CD8-positive, alpha-beta memory T cell (primary cell): ENCODE results near the gene IL22. TPM values are rescaled to one million over a fixed set of nuclear protein-coding genes. Genes with fewer than 3 reads are reported as not detected.

ENCODE experiments used
- CTCF ChIA-PET: fragments of 350-600 bp; sonication (Branson Sonifier 250); formaldehyde crosslinking; loops from one replicate; lab custom pipeline; 2021; ENCODE audit warnings: antibody characterized with exemption; lab: Charles Lee
- POLR2A ChIA-PET: fragments of 350-600 bp; sonication (Branson Sonifier 250); formaldehyde crosslinking; loops from one replicate; lab custom pipeline; 2021; ENCODE audit warnings: antibody characterized with exemption; lab: Charles Lee
- DNase-seq, 5 donors: peaks; one replicate each; pipeline versions ENCODE4 v3.0.0 to v3.0.0-alpha.2; 2020 to 2022; ENCODE audit warnings: mixed read lengths in 1 of 5
- H3K27ac ChIP-seq: one replicate; pipeline ENCODE4 v1.7.0; 2013; ENCODE audit warnings: low read depth, mild to moderate bottlenecking, low read length, moderate library complexity
- H3K27me3 ChIP-seq: 2 replicates; pipeline ENCODE4 v1.7.0; 2013; ENCODE audit warnings: low read length, mild to moderate bottlenecking; ENCODE audit not compliant: insufficient read depth, poor library complexity, severe bottlenecking
- H3K36me3 ChIP-seq: 2 replicates; pipeline ENCODE4 v1.7.0; 2013; ENCODE audit warnings: mild to moderate bottlenecking, low read length, moderate library complexity; ENCODE audit not compliant: insufficient read depth
- H3K4me1 ChIP-seq: 2 replicates; pipeline ENCODE4 v1.7.0; 2013; ENCODE audit warnings: mild to moderate bottlenecking, low read length, moderate library complexity; ENCODE audit not compliant: insufficient read depth
- H3K4me3 ChIP-seq: 2 replicates; pipeline ENCODE4 v1.7.0; 2013; ENCODE audit warnings: mild to moderate bottlenecking, low read length
- H3K9me3 ChIP-seq: 2 replicates; pipeline ENCODE4 v1.7.0; 2013; ENCODE audit warnings: mild to moderate bottlenecking, low read length
- H3K27ac Mint-ChIP-seq, 8 donors: one replicate each; pipeline ENCODE4 v1.8.0; 2020 to 2021; ENCODE audit warnings: mixed read lengths in 8 of 8, mild to moderate bottlenecking in 6 of 8, inconsistent platforms in 3 of 8, moderate library complexity in 3 of 8
- H3K27me3 Mint-ChIP-seq, 2 donors: one replicate each; pipeline ENCODE4 v1.8.0; 2020 to 2021; ENCODE audit warnings: mixed read lengths in 2 of 2, mild to moderate bottlenecking in 1 of 2, moderate library complexity in 1 of 2
- H3K36me3 Mint-ChIP-seq, 3 donors: one replicate each; pipeline ENCODE4 v1.8.0; 2020 to 2021; ENCODE audit warnings: mixed read lengths in 3 of 3, inconsistent platforms in 1 of 3, mild to moderate bottlenecking in 1 of 3
- H3K4me1 Mint-ChIP-seq, 3 donors: one replicate each; pipeline ENCODE4 v1.8.0; 2020 to 2021; ENCODE audit warnings: mixed read lengths in 3 of 3, inconsistent platforms in 1 of 3, mild to moderate bottlenecking in 1 of 3
- H3K4me3 Mint-ChIP-seq, 7 donors: one replicate each; pipeline ENCODE4 v1.8.0; 2020 to 2021; ENCODE audit warnings: mixed read lengths in 7 of 7, mild to moderate bottlenecking in 6 of 7, moderate library complexity in 4 of 7, inconsistent platforms in 2 of 7
- H3K9me3 Mint-ChIP-seq, 5 donors: one replicate each; pipeline ENCODE4 v1.8.0; 2020 to 2022; ENCODE audit warnings: mixed read lengths in 5 of 5, mild to moderate bottlenecking in 3 of 5, moderate library complexity in 2 of 5, inconsistent platforms in 1 of 5
- polyA plus RNA-seq: library from polyadenylated mRNA; unstranded; fragments of 300-500 nt; fragmentation: Illumina TruSeq; gene quantifications from one replicate; pipeline ENCODE4 v1.2.3, GENCODE V29; 2021
- total RNA-seq, 2 experiments: library from RNA; stranded (reverse); gene quantifications; one replicate each; pipeline ENCODE4 v1.2.3, GENCODE V29; 2021

The IL22 gene, protein sequence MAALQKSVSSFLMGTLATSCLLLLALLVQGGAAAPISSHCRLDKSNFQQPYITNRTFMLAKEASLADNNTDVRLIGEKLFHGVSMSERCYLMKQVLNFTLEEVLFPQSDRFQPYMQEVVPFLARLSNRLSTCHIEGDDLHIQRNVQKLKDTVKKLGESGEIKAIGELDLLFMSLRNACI
- total RNA-seq = under 1 TPM; 0.46 to 0.64 TPM
- polyA plus RNA-seq = not detected

DNA sequence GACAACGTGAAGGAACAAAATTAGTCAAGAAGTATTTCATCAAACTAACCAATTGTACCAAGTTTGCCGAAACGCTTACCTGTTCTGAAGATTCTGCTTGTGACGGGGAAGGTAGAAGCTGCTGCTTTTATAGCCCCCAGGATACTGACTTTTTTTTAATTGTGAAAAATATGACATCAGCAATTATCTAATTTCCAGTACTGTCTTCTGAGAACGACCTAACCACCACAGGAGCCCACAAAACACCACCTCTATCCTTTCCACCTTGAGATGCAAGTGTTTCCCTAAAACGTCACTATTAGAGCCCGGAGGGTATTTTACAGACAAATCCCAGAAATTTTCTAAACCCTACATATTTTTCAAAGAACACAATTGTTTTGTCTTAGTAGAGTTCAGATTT, at the start of gene IL22:
Gene IL22 (minus strand): TSS at position 101 of the 400 bp plus-strand sequence. CDS start 156 bp downstream, outside the sequence.
- Histone ChIP-seq H3K36me3 (no peaks in the 10 kb centered on the region), H3K4me1 (no peaks in the 10 kb centered on the region), H3K4me3 (no peak within 1 kb of the TSS), H3K27me3 (no peaks in the 10 kb centered on the region), H3K9me3 (no peaks in the 10 kb centered on the region), H3K27ac (no peak within 1 kb of the TSS)
- no peaks in the 10 kb centered on the region for H3K4me1 Mint-ChIP-seq
- H3K27ac Mint-ChIP-seq = no peak within 1 kb of the TSS
- H3K4me3 Mint-ChIP-seq = no peak within 1 kb of the TSS
- H3K27me3 Mint-ChIP-seq = peaks cover 4 to 13% of the 10 kb centered on the region in 2 donors
- no peaks in the 10 kb centered on the region for H3K9me3 Mint-ChIP-seq
- CTCF ChIA-PET = no interaction called here
- POLR2A ChIA-PET = no interaction called here
- H3K36me3 Mint-ChIP-seq = peaks cover 0 to 1% (median 0%) of the 10 kb centered on the region in 3 donors
- DNase-seq = no peak

DNA sequence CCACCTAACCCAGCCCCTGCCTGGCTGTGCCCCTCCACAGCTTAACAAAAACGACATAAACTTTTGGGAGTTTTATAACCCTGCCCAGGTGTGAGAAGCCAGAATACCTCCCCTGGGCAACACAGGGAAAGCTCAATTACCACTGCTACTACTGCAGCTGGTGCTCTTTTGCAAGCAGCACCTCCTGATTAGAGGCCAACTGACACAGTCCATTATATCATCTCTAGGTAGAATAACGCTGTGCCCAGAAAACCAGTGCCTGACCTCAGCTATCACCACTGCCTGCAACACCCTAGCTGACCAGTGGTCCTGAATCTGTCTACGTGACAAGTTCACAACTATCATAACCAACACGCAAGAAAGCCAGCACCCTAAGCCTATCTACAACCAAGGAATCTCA, 44.5 kb upstream of the IL22 start:
- H3K36me3 Mint-ChIP-seq = peaks cover 42 to 78% (median 51%) of the 10 kb centered on the region in 3 donors
- CTCF ChIA-PET = interaction anchor here (0.8 kb wide), 1 partner anchor 11 kb away, joined by 3 read pairs; no protein-coding TSS in a partner anchor
- no peaks in the 10 kb centered on the region for H3K36me3 ChIP-seq

GRCh38 chr12:68294251-68294650, 40.8 kb upstream of the IL22 start:
- POLR2A ChIA-PET = no interaction called here
- Histone ChIP-seq H3K4me1 (peaks cover 11% of the 10 kb centered on the region), H3K36me3 (no peaks in the 10 kb centered on the region), H3K4me3 (no peak overlapping the region), H3K27me3 (no peaks in the 10 kb centered on the region), H3K27ac (no peak overlapping the region), H3K9me3 (no peaks in the 10 kb centered on the region)
- H3K9me3 Mint-ChIP-seq = peaks cover 0 to 7% (median 0%) of the 10 kb centered on the region in 5 donors
- peaks cover 19 to 45% (median 20%) of the 10 kb centered on the region in 3 donors for H3K36me3 Mint-ChIP-seq
- no peak overlapping the region for H3K4me3 Mint-ChIP-seq
- no peak for DNase-seq
- no peak overlapping the region for H3K27ac Mint-ChIP-seq
- no peaks in the 10 kb centered on the region for H3K27me3 Mint-ChIP-seq
- peaks cover 13 to 23% (median 21%) of the 10 kb centered on the region in 3 donors for H3K4me1 Mint-ChIP-seq
- CTCF ChIA-PET = no interaction called here

More for the DNA sequence above, 44.5 kb upstream of the IL22 start:
- no peaks in the 10 kb centered on the region for H3K27me3 ChIP-seq
- no peaks in the 10 kb centered on the region for H3K9me3 ChIP-seq
- no peaks in the 10 kb centered on the region for H3K27me3 Mint-ChIP-seq
- H3K4me1 Mint-ChIP-seq = peaks cover 0 to 9% (median 2%) of the 10 kb centered on the region in 3 donors
- H3K27ac ChIP-seq = no peak overlapping the region
- no peak overlapping the region for H3K27ac Mint-ChIP-seq
- peaks cover 0 to 7% (median 5%) of the 10 kb centered on the region in 5 donors for H3K9me3 Mint-ChIP-seq
- DNase-seq = no peak
- no peaks in the 10 kb centered on the region for H3K4me1 ChIP-seq
- no peak overlapping the region for H3K4me3 Mint-ChIP-seq
- POLR2A ChIA-PET = no interaction called here
- H3K4me3 ChIP-seq = no peak overlapping the region

GRCh38 chr12:68293347-68293746, 39.9 kb upstream of the IL22 start:
- Histone ChIP-seq H3K4me3 (no peak overlapping the region), H3K27ac (no peak overlapping the region), H3K9me3 (no peaks in the 10 kb centered on the region), H3K27me3 (no peaks in the 10 kb centered on the region), H3K36me3 (no peaks in the 10 kb centered on the region), H3K4me1 (peaks cover 11% of the 10 kb centered on the region)
- H3K9me3 Mint-ChIP-seq = peaks cover 0 to 4% (median under 1%) of the 10 kb centered on the region in 5 donors
- H3K36me3 Mint-ChIP-seq = peaks cover 11 to 37% (median 13%) of the 10 kb centered on the region in 3 donors
- no peak overlapping the region for H3K4me3 Mint-ChIP-seq
- POLR2A ChIA-PET = no interaction called here
- H3K27me3 Mint-ChIP-seq = no peaks in the 10 kb centered on the region
- DNase-seq = no peak
- CTCF ChIA-PET = no interaction called here
- H3K4me1 Mint-ChIP-seq = peaks cover 15 to 23% (median 23%) of the 10 kb centered on the region in 3 donors
- no peak overlapping the region for H3K27ac Mint-ChIP-seq

DNA sequence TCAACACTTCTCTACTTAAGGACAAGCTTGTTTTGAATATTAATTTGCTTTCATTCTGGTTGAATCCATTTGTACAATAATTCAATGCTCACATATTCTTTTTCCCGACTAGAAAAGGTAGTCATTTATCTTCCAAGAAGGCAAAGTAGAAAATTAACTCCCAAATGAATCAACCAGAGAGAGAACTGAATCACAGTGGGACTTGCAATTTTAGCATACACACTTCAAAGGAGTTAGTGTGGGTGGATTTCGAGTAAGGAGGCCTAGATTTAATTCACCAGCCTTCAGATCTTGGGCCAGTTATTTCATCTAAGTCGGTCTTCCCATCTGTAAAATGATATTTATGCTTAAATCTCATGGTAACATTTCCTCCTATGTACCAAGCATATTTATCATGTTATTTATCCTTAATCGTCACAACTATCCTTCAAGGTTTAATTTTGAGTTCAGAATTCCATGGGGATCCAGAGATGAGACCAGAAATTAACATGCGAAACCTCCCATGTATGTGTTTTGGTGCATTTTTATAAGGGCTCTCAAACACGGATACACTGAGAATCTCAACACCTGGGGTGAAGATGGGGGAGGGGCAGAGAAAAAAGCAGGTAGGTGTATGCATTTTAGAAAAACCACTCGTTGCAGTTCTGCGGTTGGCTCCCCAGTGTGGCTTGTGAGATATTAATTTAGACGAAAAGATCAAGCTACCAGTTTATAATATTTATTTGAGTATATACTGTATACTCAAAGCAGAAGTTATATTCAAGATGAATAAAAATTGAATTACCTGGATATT, 38.9 kb upstream of the IL22 start:
- Mint-ChIP-seq H3K36me3 (peaks cover 3 to 29% (median 13%) of the 10 kb centered on the region in 3 donors), H3K9me3 (peaks cover 0 to 4% (median 2%) of the 10 kb centered on the region in 5 donors), H3K27ac (no peak overlapping the region), H3K4me3 (no peak overlapping the region), H3K27me3 (no peaks in the 10 kb centered on the region), H3K4me1 (peaks cover 16 to 25% (median 23%) of the 10 kb centered on the region in 3 donors)
- H3K27me3 ChIP-seq = no peaks in the 10 kb centered on the region
- no peaks in the 10 kb centered on the region for H3K9me3 ChIP-seq
- no peak overlapping the region for H3K4me3 ChIP-seq
- CTCF ChIA-PET = interaction anchor here (0.8 to 1.9 kb wide), 2 partner anchors 25 to 52 kb away, joined by 3 to 5 read pairs; no protein-coding TSS in a partner anchor
- peaks cover 11% of the 10 kb centered on the region for H3K4me1 ChIP-seq
- POLR2A ChIA-PET = no interaction called here
- no peak for DNase-seq
- H3K36me3 ChIP-seq = no peaks in the 10 kb centered on the region
- no peak overlapping the region for H3K27ac ChIP-seq

DNA sequence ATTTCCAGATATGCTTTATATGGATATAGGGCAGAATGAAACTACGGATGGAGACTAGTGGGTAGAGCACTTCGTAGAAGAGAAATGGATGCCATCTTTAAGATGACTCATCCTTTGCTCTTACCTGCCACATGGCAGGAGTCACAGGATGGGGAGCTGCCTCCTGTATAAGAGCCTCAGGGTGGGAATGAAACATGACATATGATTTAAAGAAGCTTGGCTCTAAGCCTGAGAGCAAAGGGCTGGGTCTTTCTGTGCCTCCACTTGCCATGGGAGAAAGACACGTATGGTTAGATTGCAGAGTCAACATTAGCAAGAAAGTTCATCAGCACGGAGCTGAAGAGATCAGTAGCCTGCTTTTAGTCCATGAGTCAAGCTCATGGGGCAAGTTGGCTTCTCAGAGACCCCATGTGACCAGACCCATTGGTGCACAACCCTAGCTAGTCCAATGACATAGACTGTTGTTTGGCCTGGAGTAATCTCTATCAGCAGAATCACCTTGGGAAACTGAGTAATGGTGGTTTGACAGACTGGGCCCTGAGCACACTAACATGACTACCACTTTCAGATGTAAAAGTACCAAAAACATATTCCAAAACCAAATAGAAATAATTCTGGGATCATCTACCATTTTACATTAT, 38.1 kb upstream of the IL22 start:
- Histone ChIP-seq H3K27ac (no peak overlapping the region), H3K4me3 (no peak overlapping the region), H3K9me3 (no peaks in the 10 kb centered on the region), H3K36me3 (no peaks in the 10 kb centered on the region), H3K27me3 (no peaks in the 10 kb centered on the region), H3K4me1 (peaks cover 11% of the 10 kb centered on the region)
- DNase-seq = no peak
- no peak overlapping the region for H3K4me3 Mint-ChIP-seq
- peaks cover 0 to 4% (median 2%) of the 10 kb centered on the region in 5 donors for H3K9me3 Mint-ChIP-seq
- CTCF ChIA-PET = interaction anchor here (0.8 to 1.9 kb wide), 2 partner anchors 26 to 51 kb away, joined by 3 to 5 read pairs; no protein-coding TSS in a partner anchor
- no peak overlapping the region for H3K27ac Mint-ChIP-seq
- H3K4me1 Mint-ChIP-seq = peaks cover 16 to 25% (median 19%) of the 10 kb centered on the region in 3 donors
- H3K36me3 Mint-ChIP-seq = peaks cover 0 to 23% (median 10%) of the 10 kb centered on the region in 3 donors
- no peaks in the 10 kb centered on the region for H3K27me3 Mint-ChIP-seq
- POLR2A ChIA-PET = interaction anchor here (0.6 kb wide), 1 partner anchor 1594 kb away, joined by 3 read pairs; no protein-coding TSS in a partner anchor

DNA sequence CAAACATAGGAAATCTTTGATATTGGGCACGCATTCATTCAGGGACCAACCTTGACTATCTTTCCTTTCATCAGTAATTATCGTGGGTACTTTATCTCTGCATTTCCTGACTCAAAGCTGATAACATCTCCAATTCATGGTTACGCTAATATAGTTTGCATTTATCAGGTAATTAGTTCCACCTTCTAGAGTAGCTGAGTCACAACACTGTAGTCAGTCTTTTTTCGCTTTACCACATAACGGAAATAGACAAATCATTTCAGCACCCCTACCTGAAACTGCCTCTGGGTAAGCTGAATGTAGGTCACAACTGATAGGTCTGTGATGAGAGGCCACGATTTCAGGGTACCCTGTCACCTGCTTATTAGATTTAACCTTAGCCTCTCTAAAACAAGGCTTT, 36.7 kb upstream of the IL22 start:
- Mint-ChIP-seq H3K4me1 (peaks cover 16 to 25% (median 19%) of the 10 kb centered on the region in 3 donors), H3K27ac (peak overlapping the region in 4 of 8 donors; percentile 17 to 89 (median 52)), H3K27me3 (no peaks in the 10 kb centered on the region), H3K36me3 (peaks cover 0 to 15% (median 10%) of the 10 kb centered on the region in 3 donors), H3K9me3 (peaks cover 0 to 4% (median 2%) of the 10 kb centered on the region in 5 donors), H3K4me3 (peak overlapping the region in 6 of 7 donors; percentile 22 to 64 (median 42))
- peak in 2 of 5 donors; percentile 18 to 43 for DNase-seq
- CTCF ChIA-PET = interaction anchor here (0.6 to 1.2 kb wide), 3 partner anchors 67 to 518 kb away, joined by 3 to 5 read pairs (median 3); partner anchors contain the start of gene MDM2
- Histone ChIP-seq H3K4me1 (peaks cover 11% of the 10 kb centered on the region), H3K36me3 (no peaks in the 10 kb centered on the region), H3K4me3 (no peak overlapping the region), H3K27me3 (no peaks in the 10 kb centered on the region), H3K9me3 (no peaks in the 10 kb centered on the region), H3K27ac (no peak overlapping the region)
- POLR2A ChIA-PET = interaction anchor here (1.0 kb wide), 1 partner anchor 50 kb away, joined by 5 read pairs; no protein-coding TSS in a partner anchor
